Peyer's patch (tissue), 4 donors: ENCODE measurements around the gene NR1I2.

Experiments used
- POLR2A ChIP-seq, 2 donors: fragments of 450-650 bp; IDR thresholded peaks; one replicate each; pipeline ENCODE4 v1.5.1; 2017; ENCODE audit warnings: antibody characterized with exemption in 2 of 2, mild to moderate bottlenecking in 2 of 2, moderate library complexity in 2 of 2
- TF ChIP-seq, protein P1 (sequence below), 6 experiments: fragments of 450-650 bp in 4 of 6; fragments of 200-600 bp in 2 of 6; sonication (generic) in 1 of 6; IDR thresholded peaks; one replicate each; pipeline ENCODE4 v1.5.1; 2017 to 2019; ENCODE audit warnings: antibody characterized with exemption in 6 of 6, mild to moderate bottlenecking in 3 of 6, moderate library complexity in 1 of 6

DNA sequence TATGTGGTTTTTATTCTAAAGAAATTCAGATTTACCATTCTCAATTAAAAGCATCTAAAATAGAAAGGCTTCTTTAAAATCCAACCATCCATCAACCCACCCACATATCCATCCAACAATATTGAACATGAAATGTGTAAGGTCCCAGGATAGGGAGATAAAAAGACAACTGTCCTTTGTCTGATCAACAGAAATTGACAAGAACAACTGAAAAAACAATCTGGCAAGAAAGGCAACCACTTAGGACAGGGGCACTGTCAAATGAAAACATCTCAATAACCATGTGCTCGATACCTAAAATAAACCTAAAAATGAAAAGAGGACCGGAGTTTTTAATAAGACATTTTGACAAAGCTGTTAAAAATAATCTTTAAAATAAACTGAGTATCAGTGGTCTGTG, 67.2 kb downstream of the NR1I2 start:
- TF ChIP-seq, protein P1, sequence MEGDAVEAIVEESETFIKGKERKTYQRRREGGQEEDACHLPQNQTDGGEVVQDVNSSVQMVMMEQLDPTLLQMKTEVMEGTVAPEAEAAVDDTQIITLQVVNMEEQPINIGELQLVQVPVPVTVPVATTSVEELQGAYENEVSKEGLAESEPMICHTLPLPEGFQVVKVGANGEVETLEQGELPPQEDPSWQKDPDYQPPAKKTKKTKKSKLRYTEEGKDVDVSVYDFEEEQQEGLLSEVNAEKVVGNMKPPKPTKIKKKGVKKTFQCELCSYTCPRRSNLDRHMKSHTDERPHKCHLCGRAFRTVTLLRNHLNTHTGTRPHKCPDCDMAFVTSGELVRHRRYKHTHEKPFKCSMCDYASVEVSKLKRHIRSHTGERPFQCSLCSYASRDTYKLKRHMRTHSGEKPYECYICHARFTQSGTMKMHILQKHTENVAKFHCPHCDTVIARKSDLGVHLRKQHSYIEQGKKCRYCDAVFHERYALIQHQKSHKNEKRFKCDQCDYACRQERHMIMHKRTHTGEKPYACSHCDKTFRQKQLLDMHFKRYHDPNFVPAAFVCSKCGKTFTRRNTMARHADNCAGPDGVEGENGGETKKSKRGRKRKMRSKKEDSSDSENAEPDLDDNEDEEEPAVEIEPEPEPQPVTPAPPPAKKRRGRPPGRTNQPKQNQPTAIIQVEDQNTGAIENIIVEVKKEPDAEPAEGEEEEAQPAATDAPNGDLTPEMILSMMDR (IDR thresholded peaks at IDR 0.05): no peak
- TF ChIP-seq POLR2A (IDR thresholded peaks at IDR 0.05): no peak
